ENCODE measurements around the gene GAS2L3. TPM values are rescaled to one million over a fixed set of nuclear protein-coding genes. Genes with fewer than 3 reads are reported as not detected.
"Not testable (repeated sequence)": the region's sequence is repeated elsewhere in the genome, so short reads cannot be mapped to it uniquely, and the experiment has no call there.

Gene GAS2L3
- total RNA-seq, 1 experiment from 2014 or later = 116 TPM

GRCh38 chr12:100584256-100584655 lies 10.8 kb downstream of the GAS2L3 start:
- Mint-ChIP-seq H3K4me3 (ENCODE audit: low read depth, unreplicated experiment) (no peak overlapping the region), H3K4me1 (ENCODE audit: low read depth, unreplicated experiment) (peaks cover 18% of the 10 kb centered on the region), H3K36me3 (ENCODE audit: insufficient read depth, unreplicated experiment) (peaks cover 28% of the 10 kb centered on the region), H3K9me3 (ENCODE audit: low read depth, unreplicated experiment) (peaks cover 29% of the 10 kb centered on the region), H3K27ac (ENCODE audit: unreplicated experiment) (no peak overlapping the region), H3K27me3 (ENCODE audit: unreplicated experiment) (no peaks in the 10 kb centered on the region)
- no peak for DNase-seq
- no peak for TF ChIP-seq CTCF (IDR thresholded peaks at IDR 0.05; ENCODE audit: unreplicated experiment)
- CTCF ChIA-PET = interaction anchor here (0.7 kb wide), 1 partner anchor 14 kb away, joined by 3 read pairs; no protein-coding TSS in a partner anchor
- intact Hi-C loops (cut with micrococcal nuclease; ENCODE audit: unreplicated experiment) = no loop called here
- BruUV-seq (replicated peaks) = no TSS peak

GRCh38 chr12:100591979-100592378 lies 18.5 kb downstream of the GAS2L3 start:
- Mint-ChIP-seq H3K4me3 (ENCODE audit: low read depth, unreplicated experiment) (peak overlapping the region; percentile 45), H3K36me3 (ENCODE audit: insufficient read depth, unreplicated experiment) (peaks cover 19% of the 10 kb centered on the region), H3K4me1 (ENCODE audit: low read depth, unreplicated experiment) (peaks cover 47% of the 10 kb centered on the region), H3K27ac (ENCODE audit: unreplicated experiment) (peak overlapping the region; percentile 63), H3K27me3 (ENCODE audit: unreplicated experiment) (no peaks in the 10 kb centered on the region), H3K9me3 (ENCODE audit: low read depth, unreplicated experiment) (peaks cover 8% of the 10 kb centered on the region)
- CTCF ChIA-PET = interaction anchor here (1.4 kb wide), 1 partner anchor 41 kb away, joined by 6 read pairs; no protein-coding TSS in a partner anchor
- TF ChIP-seq CTCF (IDR thresholded peaks at IDR 0.05; ENCODE audit: unreplicated experiment) = no peak
- intact Hi-C loops (cut with micrococcal nuclease; ENCODE audit: unreplicated experiment) = loop anchor here (1.0 to 2.0 kb wide), 2 partner anchors 18 to 41 kb away; no protein-coding TSS in a partner anchor
- peak; percentile 56 for DNase-seq
- BruUV-seq (replicated peaks) = no TSS peak

GRCh38 chr12:100593490-100593889 lies 20.0 kb downstream of the GAS2L3 start:
- no TSS peak for BruUV-seq (replicated peaks)
- no peak for DNase-seq
- Mint-ChIP-seq H3K27ac (ENCODE audit: unreplicated experiment) (peak overlapping the region; percentile 87), H3K9me3 (ENCODE audit: low read depth, unreplicated experiment) (peaks cover 5% of the 10 kb centered on the region), H3K27me3 (ENCODE audit: unreplicated experiment) (no peaks in the 10 kb centered on the region), H3K4me1 (ENCODE audit: low read depth, unreplicated experiment) (peaks cover 41% of the 10 kb centered on the region), H3K36me3 (ENCODE audit: insufficient read depth, unreplicated experiment) (peaks cover 19% of the 10 kb centered on the region), H3K4me3 (ENCODE audit: low read depth, unreplicated experiment) (peak overlapping the region; percentile 45)
- TF ChIP-seq CTCF (IDR thresholded peaks at IDR 0.05; ENCODE audit: unreplicated experiment) = no peak
- CTCF ChIA-PET = interaction anchor here (1.3 kb wide), 1 partner anchor 19 kb away, joined by 3 read pairs; no protein-coding TSS in a partner anchor
- intact Hi-C loops (cut with micrococcal nuclease; ENCODE audit: unreplicated experiment) = loop anchor here (2.0 kb wide), 1 partner anchor 39 kb away; no protein-coding TSS in a partner anchor

GRCh38 chr12:100601626-100602025 lies 28.1 kb downstream of the GAS2L3 start:
- intact Hi-C loops (cut with micrococcal nuclease; ENCODE audit: unreplicated experiment) = no loop called here
- CTCF ChIA-PET = no interaction called here
- DNase-seq = no peak
- no peaks in the 10 kb centered on the region for H3K9me3 Mint-ChIP-seq (ENCODE audit: low read depth, unreplicated experiment)
- TF ChIP-seq CTCF (IDR thresholded peaks at IDR 0.05; ENCODE audit: unreplicated experiment) = no peak
- BruUV-seq (replicated peaks) = no TSS peak
- peaks cover 19% of the 10 kb centered on the region for H3K36me3 Mint-ChIP-seq (ENCODE audit: insufficient read depth, unreplicated experiment)
- H3K27ac Mint-ChIP-seq (ENCODE audit: unreplicated experiment) = no peak overlapping the region
- H3K4me3 Mint-ChIP-seq (ENCODE audit: low read depth, unreplicated experiment) = no peak overlapping the region
- H3K27me3 Mint-ChIP-seq (ENCODE audit: unreplicated experiment) = no peaks in the 10 kb centered on the region
- peaks cover 18% of the 10 kb centered on the region for H3K4me1 Mint-ChIP-seq (ENCODE audit: low read depth, unreplicated experiment)

GRCh38 chr12:100602997-100603396 lies 29.5 kb downstream of the GAS2L3 start:
- peaks cover 19% of the 10 kb centered on the region for H3K36me3 Mint-ChIP-seq (ENCODE audit: insufficient read depth, unreplicated experiment)
- BruUV-seq (replicated peaks); CTCF ChIA-PET; intact Hi-C loops (cut with micrococcal nuclease; ENCODE audit: unreplicated experiment); H3K27ac Mint-ChIP-seq (ENCODE audit: unreplicated experiment); DNase-seq; H3K4me3 Mint-ChIP-seq (ENCODE audit: low read depth, unreplicated experiment); H3K27me3 Mint-ChIP-seq (ENCODE audit: unreplicated experiment); H3K9me3 Mint-ChIP-seq (ENCODE audit: low read depth, unreplicated experiment): not testable (repeated sequence)
- H3K4me1 Mint-ChIP-seq (ENCODE audit: low read depth, unreplicated experiment) = peaks cover 26% of the 10 kb centered on the region

Data from Calu3 (cell line).